Psoas muscle (tissue), 8 donors: ENCODE data around the gene CA10. TPM values are rescaled to one million over a fixed set of nuclear protein-coding genes. Genes with fewer than 3 reads are reported as not detected.

Experiments used
- ATAC-seq, 4 donors: fragments of 200-7000 bp; cut with Tn5 transposase; one replicate each; pipeline ENCODE4 v1.9.1; 2020; ENCODE audit warnings: moderate library complexity in 3 of 4, mild to moderate bottlenecking in 2 of 4
- DNase-seq, 2 donors: peaks; one replicate each; pipeline ENCODE4 v3.0.0-alpha.2; 2020
- H3K27ac ChIP-seq: fragments of 200-600 bp; one replicate; pipeline ENCODE4 v1.8.0; 2022
- H3K27me3 ChIP-seq, 3 donors: fragments of 200-600 bp in 1 of 3; one replicate each; pipeline versions ENCODE4 v1.6.1 to v1.8.0; 2013 to 2022; ENCODE audit warnings: low read length in 2 of 3, mild to moderate bottlenecking in 2 of 3, moderate library complexity in 1 of 3; ENCODE audit not compliant: insufficient read depth in 3 of 3
- H3K36me3 ChIP-seq, 2 donors: fragments of 200-600 bp in 1 of 2; one replicate each; pipeline versions ENCODE4 v1.6.1 to v1.8.0; 2013 to 2022; ENCODE audit warnings: low read depth in 1 of 2, mild to moderate bottlenecking in 1 of 2, moderate library complexity in 1 of 2; ENCODE audit not compliant: insufficient read depth in 1 of 2
- H3K4me1 ChIP-seq: fragments of 200-600 bp; one replicate; pipeline ENCODE4 v1.8.0; 2022
- H3K4me3 ChIP-seq: fragments of 200-600 bp; one replicate; pipeline ENCODE4 v1.8.0; 2022; ENCODE audit warnings: mild to moderate bottlenecking
- H3K9me3 ChIP-seq: fragments of 200-600 bp; one replicate; pipeline ENCODE4 v1.8.0; 2022
- WGBS, 3 donors: extraction: QIAGEN DNeasy Blood & Tissue Kit; methylation state at CpG; one replicate each; pipeline versions ENCODE4 v1.1.6 to v1.1.7; 2013; 5-methylcytosine and 5-hydroxymethylcytosine counted together
- intact Hi-C, 2 donors: fragments of 100-400 bp; cut with DNase I; formaldehyde crosslinking; loops; one replicate each; pipeline versions ENCODE4 v1.11.0 to v1.14.2; 2022
- polyA plus RNA-seq, 3 donors: library from polyadenylated mRNA; stranded (reverse); fragments of 200-250 nt; gene quantifications; one replicate each; pipeline ENCODE4 v1.2.3, GENCODE V29; 2013
- total RNA-seq, 4 donors: library from RNA; stranded (reverse); fragmentation: NEBNext Ultra II Directional in 2 of 4; extraction: Animal tissue kit (Norgen Biotek cat#: 25700) in 2 of 4; gene quantifications; one replicate each; pipeline versions ENCODE4 v1.2.1 to v1.2.4, GENCODE V29; 2021 to 2023
- TF ChIP-seq, protein P1 (sequence below): fragments of 200-600 bp; IDR thresholded peaks from one replicate; pipeline ENCODE4 v1.8.0; 2022; ENCODE audit warnings: antibody characterized with exemption
- donor health status: healthy with polysubstance abuse.
- donor health status: DM: no; HTN: no; CAD: no; lungs with moderate emphysema.
- donor health status: Bipolar disorder and iron deficiency.
- donor health status: healthy.
- donor health status: DM: yes; HTN: yes; CAD: no.
- donor health status: DM: no; HTN: no; CAD: no.
- donor health status: DM: no; HTN: no; CAD: no.
- donor health status: DM: yes; HTN: yes; CAD: no.

The CA10 gene
- total and polyA plus RNA-seq, 7 donors, result 0.03 to 0.04 TPM; not detected in 5

DNA sequence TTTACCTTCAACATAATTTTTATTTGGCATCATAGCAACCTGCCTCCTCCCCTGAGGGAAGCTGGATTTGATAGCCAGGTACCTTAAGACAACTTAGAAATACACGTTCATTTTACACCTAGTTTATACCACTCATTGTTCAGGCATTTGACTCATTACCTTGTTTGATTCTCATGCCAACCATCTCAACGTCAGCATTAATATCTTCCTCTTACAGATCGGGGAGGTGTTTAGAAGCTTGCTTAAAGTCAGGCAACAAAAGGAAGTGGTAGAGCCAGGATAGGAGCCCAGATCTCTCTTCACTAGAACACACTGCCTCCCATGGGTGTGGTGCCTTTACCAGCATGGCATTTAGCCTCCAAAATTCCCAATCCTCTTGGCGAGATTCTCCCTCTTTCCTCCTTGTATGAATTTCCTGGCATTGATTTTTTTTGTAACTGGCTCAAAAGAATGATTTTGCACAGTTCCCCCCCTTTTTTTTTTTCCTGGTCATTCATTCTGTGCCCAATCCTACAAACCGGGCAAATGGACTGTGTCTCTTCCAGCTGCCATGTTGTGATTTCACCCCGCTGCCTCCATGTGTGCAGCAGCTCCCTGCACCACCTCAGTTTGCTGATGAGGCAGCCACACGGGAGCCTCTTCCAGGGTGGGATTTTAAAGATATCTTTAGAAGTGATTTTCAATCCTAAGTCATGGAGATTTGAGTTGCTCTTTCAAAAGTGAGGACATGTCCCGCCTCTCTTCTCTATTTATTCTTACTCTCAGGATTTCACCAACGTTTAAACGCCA, 514.6 kb downstream of the CA10 start:
- H3K4me3 ChIP-seq, result no peak overlapping the region
- no peak overlapping the region for H3K27ac ChIP-seq
- DNase-seq (no peak), ATAC-seq (no peak)
- H3K4me1 ChIP-seq, result no peaks in the 10 kb centered on the region
- no peaks in the 10 kb centered on the region for H3K36me3 ChIP-seq
- peaks cover 0 to 1% (median 0%) of the 10 kb centered on the region in 3 donors for H3K27me3 ChIP-seq
- no peaks in the 10 kb centered on the region for H3K9me3 ChIP-seq
- 46 to 60% (median 48%) methylated on average over 10 of the region's 10 CpGs for WGBS, 3 donors
- TF ChIP-seq, protein P1, sequence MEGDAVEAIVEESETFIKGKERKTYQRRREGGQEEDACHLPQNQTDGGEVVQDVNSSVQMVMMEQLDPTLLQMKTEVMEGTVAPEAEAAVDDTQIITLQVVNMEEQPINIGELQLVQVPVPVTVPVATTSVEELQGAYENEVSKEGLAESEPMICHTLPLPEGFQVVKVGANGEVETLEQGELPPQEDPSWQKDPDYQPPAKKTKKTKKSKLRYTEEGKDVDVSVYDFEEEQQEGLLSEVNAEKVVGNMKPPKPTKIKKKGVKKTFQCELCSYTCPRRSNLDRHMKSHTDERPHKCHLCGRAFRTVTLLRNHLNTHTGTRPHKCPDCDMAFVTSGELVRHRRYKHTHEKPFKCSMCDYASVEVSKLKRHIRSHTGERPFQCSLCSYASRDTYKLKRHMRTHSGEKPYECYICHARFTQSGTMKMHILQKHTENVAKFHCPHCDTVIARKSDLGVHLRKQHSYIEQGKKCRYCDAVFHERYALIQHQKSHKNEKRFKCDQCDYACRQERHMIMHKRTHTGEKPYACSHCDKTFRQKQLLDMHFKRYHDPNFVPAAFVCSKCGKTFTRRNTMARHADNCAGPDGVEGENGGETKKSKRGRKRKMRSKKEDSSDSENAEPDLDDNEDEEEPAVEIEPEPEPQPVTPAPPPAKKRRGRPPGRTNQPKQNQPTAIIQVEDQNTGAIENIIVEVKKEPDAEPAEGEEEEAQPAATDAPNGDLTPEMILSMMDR, result no peak
- intact Hi-C loops, result loop anchor here in 1 of 2 donors (5.0 kb wide), 1 partner anchor 57 kb away; no protein-coding TSS in a partner anchor

DNA sequence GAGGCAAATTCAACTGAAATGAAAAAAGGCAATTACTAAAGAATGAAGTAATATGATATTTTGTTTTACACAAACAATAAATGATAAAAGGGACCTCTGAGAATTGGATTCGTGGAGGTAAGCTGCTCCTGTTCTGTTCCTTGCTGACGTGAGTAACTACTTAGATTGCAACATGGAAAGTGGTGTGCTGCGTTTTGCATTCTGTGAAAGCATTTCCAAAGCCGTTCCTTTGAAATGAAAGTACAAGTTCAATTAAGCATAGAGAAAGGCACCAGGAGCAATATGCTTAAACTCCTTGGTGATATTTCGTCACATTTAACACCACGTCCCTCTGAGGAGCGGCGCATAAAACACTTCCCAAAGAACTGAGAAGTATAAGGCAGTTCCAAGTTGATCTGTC, 516.5 kb downstream of the CA10 start:
- no peak for DNase-seq
- Histone ChIP-seq H3K27ac (no peak overlapping the region), H3K9me3 (no peaks in the 10 kb centered on the region), H3K27me3 (peaks cover 0 to 1% (median 0%) of the 10 kb centered on the region in 3 donors), H3K4me1 (no peaks in the 10 kb centered on the region), H3K36me3 (no peaks in the 10 kb centered on the region), H3K4me3 (no peak overlapping the region)
- intact Hi-C loops, result loop anchor here in 1 of 2 donors (5.0 kb wide), 1 partner anchor 55 kb away; no protein-coding TSS in a partner anchor
- TF ChIP-seq, protein P1, result no peak
- 71 to 76% (median 71%) methylated on average over 8 of the region's 8 CpGs for WGBS, 3 donors
- ATAC-seq, result no peak

DNA sequence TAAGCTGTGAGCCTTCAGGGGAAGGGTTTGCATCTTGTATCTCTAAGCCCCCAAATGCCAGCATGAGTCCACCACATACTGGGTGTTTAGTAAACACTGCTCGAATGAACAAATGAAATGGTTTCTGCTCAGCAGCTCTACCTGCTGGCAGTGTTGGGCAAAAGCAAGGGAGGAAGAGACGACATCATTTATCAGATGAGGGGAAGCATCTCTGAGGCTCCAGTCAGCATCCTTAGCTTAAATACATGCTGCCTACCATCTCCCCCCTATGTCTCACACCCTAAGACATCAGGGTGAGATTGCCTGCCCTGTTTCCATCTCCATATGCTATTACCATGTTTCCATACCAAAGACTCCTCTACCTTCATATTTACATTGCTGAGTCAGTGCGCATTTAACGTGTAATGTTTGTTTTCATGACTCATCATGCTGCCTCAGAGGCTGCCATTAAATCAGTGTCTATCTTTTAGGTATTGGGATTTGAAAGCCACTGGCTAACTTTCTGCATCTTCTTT, 518.3 kb downstream of the CA10 start:
- Histone ChIP-seq H3K27me3 (no peaks in the 10 kb centered on the region), H3K36me3 (no peaks in the 10 kb centered on the region), H3K27ac (no peak overlapping the region), H3K4me1 (no peaks in the 10 kb centered on the region), H3K9me3 (no peaks in the 10 kb centered on the region), H3K4me3 (no peak overlapping the region)
- WGBS, 3 donors, result 51 to 58% (median 53%) methylated on average over 4 of the region's 4 CpGs
- DNase-seq (no peak), ATAC-seq (peak in 3 of 4 donors; percentile 59 to 78 (median 77))
- TF ChIP-seq, protein P1, result peak; percentile 48
- intact Hi-C loops, result loop anchor here in 1 of 2 donors (5.0 kb wide), 1 partner anchor 53 kb away; no protein-coding TSS in a partner anchor

DNA sequence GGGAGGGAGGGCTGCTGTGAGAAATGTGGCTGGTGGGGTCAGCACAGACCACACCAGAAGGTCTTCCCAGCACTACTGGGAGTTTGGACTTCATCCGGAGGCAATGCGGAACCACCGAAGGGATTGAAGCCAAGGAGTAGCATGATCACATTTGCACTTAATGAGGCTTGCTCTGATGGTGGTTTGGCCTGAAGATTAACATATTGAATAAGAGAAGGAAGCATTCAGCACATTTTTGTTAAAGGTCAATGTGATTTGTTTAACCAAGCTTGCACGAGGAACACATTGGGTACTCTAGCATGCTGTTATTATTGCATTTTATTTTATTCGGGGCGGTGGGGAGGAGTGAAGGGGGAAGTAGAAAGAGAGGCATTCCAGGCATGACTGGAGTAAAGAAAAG, 519.5 kb downstream of the CA10 start:
- TF ChIP-seq, protein P1, result no peak
- Histone ChIP-seq H3K27me3 (no peaks in the 10 kb centered on the region), H3K4me1 (peaks cover 6% of the 10 kb centered on the region), H3K36me3 (no peaks in the 10 kb centered on the region), H3K27ac (no peak overlapping the region), H3K4me3 (no peak overlapping the region), H3K9me3 (no peaks in the 10 kb centered on the region)
- WGBS, 3 donors, result 64 to 74% (median 70%) methylated on average over 6 of the region's 6 CpGs
- ATAC-seq, result no peak
- DNase-seq, result no peak
- intact Hi-C loops, result loop anchor here in 1 of 2 donors (5.0 to 10.0 kb wide), 3 partner anchors 52 to 264 kb away; no protein-coding TSS in a partner anchor
